Neutrophil (primary cell): ENCODE results near the gene CELF2.

ENCODE experiments used
- H3K27ac ChIP-seq: fragments of 200-600 bp; sonication (generic); 2 replicates; pipeline ENCODE4 v1.5.1; 2016; ENCODE audit warnings: mild to moderate bottlenecking, moderate library complexity
- H3K27me3 ChIP-seq: fragments of 200-600 bp; sonication (generic); 2 replicates; pipeline ENCODE4 v1.6.0; 2016; ENCODE audit warnings: mild to moderate bottlenecking
- H3K36me3 ChIP-seq: fragments of 200-600 bp; sonication (generic); 2 replicates; pipeline ENCODE4 v1.5.1; 2017
- H3K4me1 ChIP-seq, 2 experiments: fragments of 200-600 bp in 1 of 2; sonication (generic) in 1 of 2; 1 replicate in 1 of 2; 2 replicates in 1 of 2; pipeline versions ENCODE4 v1.5.1 to v1.6.1; 2013 to 2016; ENCODE audit warnings: low read depth in 1 of 2, low read length in 1 of 2, mild to moderate bottlenecking in 1 of 2, moderate library complexity in 1 of 2; ENCODE audit not compliant: control insufficient read depth in 1 of 2, insufficient read depth in 1 of 2
- H3K4me3 ChIP-seq, 2 experiments: fragments of 200-600 bp in 1 of 2; sonication (generic) in 1 of 2; 1 replicate in 1 of 2; 2 replicates in 1 of 2; pipeline ENCODE4 v1.5.1; 2013 to 2016; ENCODE audit warnings: low read depth in 1 of 2, low read length in 1 of 2, mild to moderate bottlenecking in 1 of 2, moderate library complexity in 1 of 2
- H3K9me3 ChIP-seq: fragments of 200-600 bp; sonication (generic); 2 replicates; pipeline ENCODE4 v1.5.1; 2016
- CTCF ChIP-seq: fragments of 200-600 bp; sonication (generic); IDR thresholded peaks from 2 replicates; pipeline ENCODE4 v1.5.1; 2016; ENCODE audit warnings: antibody characterized with exemption

Gene CELF2

DNA sequence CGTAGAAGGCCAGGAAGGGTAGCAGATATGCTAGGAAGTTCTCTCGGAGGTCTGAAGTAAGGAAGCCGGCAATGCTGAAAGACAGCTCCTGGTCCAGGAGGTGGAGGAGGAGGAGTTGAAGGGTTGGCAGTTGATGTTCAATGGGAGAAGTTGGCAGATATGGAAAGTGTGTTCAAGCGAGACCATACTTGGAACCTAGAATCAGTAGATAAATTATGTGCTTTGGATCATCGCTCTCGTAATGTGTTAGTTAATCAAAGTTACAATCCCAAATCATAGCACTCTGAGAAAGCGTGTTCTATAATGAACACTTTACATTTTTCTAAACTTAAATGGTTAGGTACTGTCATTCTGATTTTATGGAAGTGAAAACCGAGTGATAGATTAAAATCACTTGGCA lies 152.9 kb downstream of the CELF2 start:
- Histone ChIP-seq H3K9me3 (no peaks in the 10 kb centered on the region), H3K4me1 (peaks cover 58 to 88% of the 10 kb centered on the region in 2 experiments), H3K4me3 (peak overlapping the region; percentile 93 to 97), H3K36me3 (peaks cover 43% of the 10 kb centered on the region), H3K27me3 (no peaks in the 10 kb centered on the region), H3K27ac (peak overlapping the region; percentile 96)
- TF ChIP-seq CTCF = no peak

DNA sequence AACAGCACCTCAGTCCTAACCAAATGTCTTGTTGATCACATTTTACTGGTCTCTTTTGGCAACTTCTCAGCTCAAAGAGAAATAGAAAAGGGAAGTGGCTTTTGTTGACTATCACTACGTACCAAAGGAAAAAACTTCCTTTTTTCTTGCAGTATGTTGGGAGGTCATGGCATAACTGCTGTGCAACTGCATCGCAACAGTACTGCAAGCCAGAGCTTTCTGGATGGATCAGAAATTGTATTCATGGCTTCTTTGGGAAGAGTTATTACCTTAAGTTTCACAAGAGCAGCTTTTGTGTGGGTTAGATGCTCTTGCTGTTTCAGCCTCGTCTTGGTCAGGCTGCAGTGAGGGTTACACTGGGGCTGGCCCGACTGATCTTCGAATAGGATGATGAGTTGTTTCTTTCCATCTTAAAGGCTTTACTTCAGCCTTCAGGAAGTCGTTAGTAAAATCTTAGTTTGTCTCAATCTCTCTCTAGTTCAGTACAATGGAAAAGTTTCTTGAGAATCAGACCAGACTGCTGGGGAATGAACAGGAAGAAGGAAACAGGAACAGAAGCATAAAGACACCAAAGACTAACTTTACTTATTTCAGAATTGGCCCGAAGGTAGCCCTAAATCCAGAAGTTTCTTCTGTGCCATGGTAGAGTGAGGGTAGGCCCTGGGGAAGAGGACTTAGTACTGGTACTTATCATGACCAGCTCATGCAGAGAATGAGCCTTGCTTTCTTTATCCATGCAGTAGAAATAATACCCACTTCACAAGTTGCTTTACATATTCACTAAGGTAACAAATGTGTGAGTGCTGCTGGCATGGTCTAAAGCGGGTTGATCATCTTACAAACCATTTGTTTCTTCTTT lies 153.6 kb downstream of the CELF2 start:
- Histone ChIP-seq H3K27ac (peak overlapping the region; percentile 96), H3K4me3 (peak overlapping the region; percentile 93 to 97), H3K27me3 (no peaks in the 10 kb centered on the region), H3K4me1 (peaks cover 65 to 95% of the 10 kb centered on the region in 2 experiments), H3K36me3 (peaks cover 44% of the 10 kb centered on the region), H3K9me3 (no peaks in the 10 kb centered on the region)
- no peak for TF ChIP-seq CTCF

DNA sequence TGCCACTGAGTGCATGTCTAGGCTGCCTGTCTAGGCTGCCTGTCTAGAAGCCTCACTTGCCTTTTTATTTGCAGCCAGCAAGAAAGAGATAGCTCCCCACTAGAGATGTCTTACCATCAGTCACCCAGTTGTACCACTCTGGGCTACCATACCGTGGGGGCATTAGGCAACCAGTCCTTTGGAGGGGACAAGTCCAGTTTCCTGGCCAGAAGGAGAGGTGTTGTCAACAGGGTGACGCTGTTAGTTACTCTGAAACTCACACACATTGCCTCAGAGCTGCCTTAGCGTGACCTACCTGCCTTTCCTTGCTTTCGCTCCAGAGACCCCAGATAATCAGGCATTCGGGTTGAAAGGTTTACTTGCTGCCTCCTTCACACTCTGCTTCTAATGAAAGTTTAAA lies 155.4 kb downstream of the CELF2 start:
- Histone ChIP-seq H3K27ac (peak overlapping the region; percentile 96), H3K9me3 (no peaks in the 10 kb centered on the region), H3K4me1 (peaks cover 83 to 100% of the 10 kb centered on the region in 2 experiments), H3K4me3 (peak overlapping the region; percentile 93 to 97), H3K36me3 (peaks cover 48% of the 10 kb centered on the region), H3K27me3 (no peaks in the 10 kb centered on the region)
- TF ChIP-seq CTCF = no peak

- no peak for TF ChIP-seq CTCF
- no peaks in the 10 kb centered on the region for H3K9me3 ChIP-seq
- H3K4me3 ChIP-seq = peak overlapping the region; percentile 41 to 93
- H3K27me3 ChIP-seq = no peaks in the 10 kb centered on the region
- H3K36me3 ChIP-seq = peaks cover 62% of the 10 kb centered on the region
- peak overlapping the region; percentile 96 for H3K27ac ChIP-seq
- H3K4me1 ChIP-seq = peaks cover 95 to 100% of the 10 kb centered on the region in 2 experiments
These were observed 158.2 kb downstream of the CELF2 start for GRCh38 chr10:11175823-11176243.

GRCh38 chr10:11176746-11177145 lies 159.1 kb downstream of the CELF2 start:
- peak overlapping the region; percentile 96 for H3K27ac ChIP-seq
- H3K4me3 ChIP-seq = peak overlapping the region; percentile 41 to 93
- no peak for TF ChIP-seq CTCF
- H3K27me3 ChIP-seq = no peaks in the 10 kb centered on the region
- peaks cover 100% of the 10 kb centered on the region in 2 experiments for H3K4me1 ChIP-seq
- H3K36me3 ChIP-seq = peaks cover 69% of the 10 kb centered on the region
- H3K9me3 ChIP-seq = no peaks in the 10 kb centered on the region
